HAP-1 (cell line): ENCODE measurements around the gene CACNA2D2.

Experiments
- DNase-seq, 2 experiments: peaks; one replicate each; pipeline ENCODE4 v3.0.0-alpha.2; 2016 to 2020; ENCODE audit warnings: low spot score in 2 of 2
- H3K27me3 ChIP-seq: fragments of 250-450 bp; sonication (Bioruptor Pico); 2 replicates; pipeline ENCODE4 v1.5.1; 2020; ENCODE audit warnings: low read depth, mild to moderate bottlenecking, moderate library complexity
- H3K36me3 ChIP-seq: fragments of 250-450 bp; sonication (Bioruptor Pico); replicated peaks from 2 replicates; pipeline ENCODE4 v1.5.1; 2020; ENCODE audit warnings: mild to moderate bottlenecking
- H3K4me1 ChIP-seq: fragments of 250-450 bp; sonication (Bioruptor Pico); 2 replicates; pipeline ENCODE4 v1.5.1; 2020; ENCODE audit warnings: mild to moderate bottlenecking
- H3K4me3 ChIP-seq: fragments of 250-450 bp; sonication (Bioruptor Pico); 2 replicates; pipeline ENCODE4 v1.5.1; 2020; ENCODE audit warnings: mild to moderate bottlenecking, moderate library complexity
- H3K9me3 ChIP-seq: fragments of 250-450 bp; sonication (Bioruptor Pico); 2 replicates; pipeline ENCODE4 v1.5.1; 2020; ENCODE audit warnings: mild to moderate bottlenecking, moderate library complexity
- in situ Hi-C: fragments of 300-500 bp; cut with MboI; formaldehyde crosslinking; loops from 3 replicates; pipeline ENCODE4 v1.14.3; 2020; ENCODE audit warnings: low sequenced_read_pairs, inconsistent platforms, mixed read lengths

Gene CACNA2D2

GRCh38 chr3:50321336-50322114, 181.9 kb downstream of the CACNA2D2 start:
- no peaks in the 10 kb centered on the region for H3K27me3 ChIP-seq
- DNase-seq, result peak; percentile 80 to 93
- peaks cover 10% of the 10 kb centered on the region for H3K4me1 ChIP-seq
- H3K4me3 ChIP-seq, result peak overlapping the region; percentile 63
- in situ Hi-C loops, result no loop called here
- peaks cover 42% of the 10 kb centered on the region for H3K36me3 ChIP-seq
- H3K9me3 ChIP-seq, result no peaks in the 10 kb centered on the region

GRCh38 chr3:50320853-50321335, 182.5 kb downstream of the CACNA2D2 start:
- in situ Hi-C loops, result no loop called here
- Histone ChIP-seq H3K9me3 (no peaks in the 10 kb centered on the region), H3K36me3 (peaks cover 42% of the 10 kb centered on the region), H3K4me3 (peak overlapping the region; percentile 63), H3K27me3 (no peaks in the 10 kb centered on the region), H3K4me1 (peaks cover 10% of the 10 kb centered on the region)
- peak; percentile 63 to 89 for DNase-seq

GRCh38 chr3:50319894-50320625, 183.4 kb downstream of the CACNA2D2 start:
- H3K27me3 ChIP-seq, result no peaks in the 10 kb centered on the region
- in situ Hi-C loops, result no loop called here
- H3K4me1 ChIP-seq, result peaks cover 10% of the 10 kb centered on the region
- peaks cover 42% of the 10 kb centered on the region for H3K36me3 ChIP-seq
- no peaks in the 10 kb centered on the region for H3K9me3 ChIP-seq
- peak overlapping the region; percentile 63 for H3K4me3 ChIP-seq
- no peak for DNase-seq

- Histone ChIP-seq H3K36me3 (peaks cover 38% of the 10 kb centered on the region), H3K4me3 (no peak overlapping the region), H3K9me3 (no peaks in the 10 kb centered on the region), H3K4me1 (peaks cover 10% of the 10 kb centered on the region), H3K27me3 (no peaks in the 10 kb centered on the region)
- in situ Hi-C loops, result no loop called here
- no peak for DNase-seq
These were observed 184.1 kb downstream of the CACNA2D2 start for GRCh38 chr3:50319181-50319893.

GRCh38 chr3:50318615-50319014, 184.8 kb downstream of the CACNA2D2 start:
- Histone ChIP-seq H3K4me1 (peaks cover 10% of the 10 kb centered on the region), H3K36me3 (peaks cover 33% of the 10 kb centered on the region), H3K27me3 (no peaks in the 10 kb centered on the region), H3K9me3 (no peaks in the 10 kb centered on the region), H3K4me3 (no peak overlapping the region)
- DNase-seq, result no peak
- in situ Hi-C loops, result no loop called here

GRCh38 chr3:50318163-50318562, 185.3 kb downstream of the CACNA2D2 start:
- no peaks in the 10 kb centered on the region for H3K27me3 ChIP-seq
- H3K36me3 ChIP-seq, result peaks cover 33% of the 10 kb centered on the region
- no peak for DNase-seq
- no peaks in the 10 kb centered on the region for H3K9me3 ChIP-seq
- in situ Hi-C loops, result no loop called here
- peaks cover 10% of the 10 kb centered on the region for H3K4me1 ChIP-seq
- no peak overlapping the region for H3K4me3 ChIP-seq

- in situ Hi-C loops, result no loop called here
- Histone ChIP-seq H3K4me3 (no peak overlapping the region), H3K27me3 (no peaks in the 10 kb centered on the region), H3K36me3 (peaks cover 33% of the 10 kb centered on the region), H3K9me3 (no peaks in the 10 kb centered on the region), H3K4me1 (peaks cover 10% of the 10 kb centered on the region)
- no peak for DNase-seq
These were observed 186.1 kb downstream of the CACNA2D2 start for GRCh38 chr3:50317300-50317699.

GRCh38 chr3:50316657-50317242, 186.7 kb downstream of the CACNA2D2 start:
- in situ Hi-C loops, result no loop called here
- DNase-seq, result no peak
- Histone ChIP-seq H3K4me3 (no peak overlapping the region), H3K36me3 (peaks cover 33% of the 10 kb centered on the region), H3K9me3 (no peaks in the 10 kb centered on the region), H3K4me1 (peaks cover 7% of the 10 kb centered on the region), H3K27me3 (no peaks in the 10 kb centered on the region)

GRCh38 chr3:50314816-50315215, 188.6 kb downstream of the CACNA2D2 start:
- in situ Hi-C loops, result no loop called here

GRCh38 chr3:50314342-50314741, 189.1 kb downstream of the CACNA2D2 start:
- Histone ChIP-seq H3K4me3 (no peak overlapping the region), H3K27me3 (no peaks in the 10 kb centered on the region), H3K36me3 (peaks cover 22% of the 10 kb centered on the region), H3K9me3 (no peaks in the 10 kb centered on the region), H3K4me1 (no peaks in the 10 kb centered on the region)
- no peak for DNase-seq
- in situ Hi-C loops, result no loop called here

More at GRCh38 chr3:50314816-50315215, 188.6 kb downstream of the CACNA2D2 start:
- Histone ChIP-seq H3K4me1 (no peaks in the 10 kb centered on the region), H3K9me3 (no peaks in the 10 kb centered on the region), H3K36me3 (peaks cover 27% of the 10 kb centered on the region), H3K4me3 (no peak overlapping the region), H3K27me3 (no peaks in the 10 kb centered on the region)
- DNase-seq, result no peak
